Measurements from ENCODE around the gene LCOR. TPM values are rescaled to one million over a fixed set of nuclear protein-coding genes. Genes with fewer than 3 reads are reported as not detected.

LCOR gene
- total and polyA plus RNA-seq, 9 of the 15 experiments (the other 6 are each of a cell fraction or from before 2014, with no cell fraction given): 3.6 to 25.2 (median 14.4) TPM

DNA sequence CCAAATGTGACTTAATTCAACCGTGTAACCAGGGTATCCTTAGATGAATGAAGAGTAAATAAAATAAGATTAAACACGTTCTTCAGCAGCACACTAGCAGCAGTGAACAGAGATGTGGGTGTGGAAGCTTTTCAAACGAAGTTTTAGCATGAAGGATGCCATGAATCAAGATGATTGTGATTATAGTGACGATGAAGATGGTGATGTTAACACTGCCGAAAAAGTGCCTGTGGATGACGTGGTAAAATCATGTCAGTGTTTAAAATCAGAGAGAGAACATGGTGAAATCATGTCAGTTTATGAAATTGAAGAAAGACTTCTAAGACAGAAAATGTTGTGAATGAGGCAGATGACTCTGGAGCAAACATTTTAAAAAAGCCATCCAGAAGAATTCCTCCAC lies 19.2 kb downstream of the LCOR start:
- WGBS (ENCODE audit: insufficient coverage, low coverage, missing lambda C conversion rate): 64% methylated on average over 4 of the region's 6 CpGs
- no peak overlapping the region for H2AFZ ChIP-seq (ENCODE audit: low read depth, low read length)
- no peak for FAIRE-seq
- H3K9ac ChIP-seq (ENCODE audit: insufficient read depth in 1 of 2, low read depth in 2 of 2, low read length in 2 of 2): no peak overlapping the region
- no TSS peak for BruUV-seq (replicated peaks)
- peaks cover 2% of the 10 kb centered on the region; the same call in 1 of the 3 replicates for H3K36me3 ChIP-seq (ENCODE audit: control insufficient read depth, insufficient read depth, low read length)
- H3K4me3 ChIP-seq: no peak overlapping the region
- H3K9me1 ChIP-seq (ENCODE audit: control insufficient read depth, insufficient read depth, low read length): no peaks in the 10 kb centered on the region
- DNase-seq (ENCODE audit: extremely low read depth in 1 of 4, low spot score in 3 of 4): no peak
- in situ Hi-C loops (cut with MboI) (no loop called here), intact Hi-C loops (cut with micrococcal nuclease) (no loop called here)
- no peak overlapping the region for H3K27ac ChIP-seq (ENCODE audit: extremely low read depth, low read depth, low read length)
- H3K79me2 ChIP-seq (ENCODE audit: control insufficient read depth, insufficient read depth, low read length): peaks cover 88% of the 10 kb centered on the region
- no peak overlapping the region for H3K4me2 ChIP-seq (ENCODE audit: insufficient read depth, low read length)
- POLR2A ChIA-PET: interaction anchor here (1.1 to 1.4 kb wide), 2 partner anchors 9 to 42 kb away, joined by 3 to 5 read pairs; no protein-coding TSS in a partner anchor
- TF ChIP-seq ARNT (IDR thresholded peaks at IDR 0.05): no peak
- TF ChIP-seq, protein P1, sequence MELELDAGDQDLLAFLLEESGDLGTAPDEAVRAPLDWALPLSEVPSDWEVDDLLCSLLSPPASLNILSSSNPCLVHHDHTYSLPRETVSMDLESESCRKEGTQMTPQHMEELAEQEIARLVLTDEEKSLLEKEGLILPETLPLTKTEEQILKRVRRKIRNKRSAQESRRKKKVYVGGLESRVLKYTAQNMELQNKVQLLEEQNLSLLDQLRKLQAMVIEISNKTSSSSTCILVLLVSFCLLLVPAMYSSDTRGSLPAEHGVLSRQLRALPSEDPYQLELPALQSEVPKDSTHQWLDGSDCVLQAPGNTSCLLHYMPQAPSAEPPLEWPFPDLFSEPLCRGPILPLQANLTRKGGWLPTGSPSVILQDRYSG (tag; conservative IDR thresholded peaks at IDR 0.05; ENCODE audit: low read depth): no peak
- no peak for TF ChIP-seq BHLHE40 (IDR thresholded peaks at IDR 0.05; ENCODE audit: low read length)
- TF ChIP-seq ESRRA (IDR thresholded peaks at IDR 0.05; ENCODE audit: borderline replicate concordance, low read depth): no peak
- TF ChIP-seq KLF10 (CRISPR knock-in tag; IDR thresholded peaks at IDR 0.05): no peak
- TF ChIP-seq PTTG1 (tag; IDR thresholded peaks at IDR 0.05; ENCODE audit: low read depth): no peak
- no peak for TF ChIP-seq ZNF134 (CRISPR knock-in tag; conservative IDR thresholded peaks at IDR 0.05)
- no peak for TF ChIP-seq CEBPG (CRISPR knock-in tag; IDR thresholded peaks at IDR 0.05)
- no peak for TF ChIP-seq CEBPG (tag; conservative IDR thresholded peaks at IDR 0.05 in 1 of 2, IDR thresholded peaks at IDR 0.05 in 1 of 2)
- no peak for TF ChIP-seq NR2F6 (CRISPR knock-in tag; IDR thresholded peaks at IDR 0.05)
- no peak for TF ChIP-seq ZNF589 (CRISPR knock-in tag; IDR thresholded peaks at IDR 0.05; ENCODE audit: low read depth)
- no peak for TF ChIP-seq POLR2H (tag; IDR thresholded peaks at IDR 0.05; ENCODE audit: low read depth)
- no peak for TF ChIP-seq GATA2 (CRISPR knock-in tag; IDR thresholded peaks at IDR 0.05)
- TF ChIP-seq GATAD2A (IDR thresholded peaks at IDR 0.05): no peak
- no peak for TF ChIP-seq HEY1 (CRISPR knock-in tag; IDR thresholded peaks at IDR 0.05; ENCODE audit: borderline replicate concordance)
- TF ChIP-seq, protein P2, sequence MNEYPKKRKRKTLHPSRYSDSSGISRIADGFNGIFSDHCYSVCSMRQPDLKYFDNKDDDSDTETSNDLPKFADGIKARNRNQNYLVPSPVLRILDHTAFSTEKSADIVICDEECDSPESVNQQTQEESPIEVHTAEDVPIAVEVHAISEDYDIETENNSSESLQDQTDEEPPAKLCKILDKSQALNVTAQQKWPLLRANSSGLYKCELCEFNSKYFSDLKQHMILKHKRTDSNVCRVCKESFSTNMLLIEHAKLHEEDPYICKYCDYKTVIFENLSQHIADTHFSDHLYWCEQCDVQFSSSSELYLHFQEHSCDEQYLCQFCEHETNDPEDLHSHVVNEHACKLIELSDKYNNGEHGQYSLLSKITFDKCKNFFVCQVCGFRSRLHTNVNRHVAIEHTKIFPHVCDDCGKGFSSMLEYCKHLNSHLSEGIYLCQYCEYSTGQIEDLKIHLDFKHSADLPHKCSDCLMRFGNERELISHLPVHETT (CRISPR knock-in tag; conservative IDR thresholded peaks at IDR 0.05 in 1 of 2, IDR thresholded peaks at IDR 0.05 in 1 of 2): no peak
- no peak for TF ChIP-seq ERF (CRISPR knock-in tag; IDR thresholded peaks at IDR 0.05)
- no peak for TF ChIP-seq NR4A1 (CRISPR knock-in tag; IDR thresholded peaks at IDR 0.05)
- no peak for TF ChIP-seq NR4A1 (tag; IDR thresholded peaks at IDR 0.05)
- TF ChIP-seq XRCC3 (IDR thresholded peaks at IDR 0.05): no peak
- no peak for TF ChIP-seq HNRNPLL (IDR thresholded peaks at IDR 0.05; ENCODE audit: low read depth, low read length, poor library complexity, severe bottlenecking)
- ATAC-seq: no peak
- H3K27me3 ChIP-seq (ENCODE audit: control insufficient read depth in 2 of 2, insufficient read depth in 2 of 2, low read length in 2 of 2): no peaks in the 10 kb centered on the region
- no peaks in the 10 kb centered on the region; the same call in 1 of the 2 replicates for H4K20me1 ChIP-seq (replicated peaks; ENCODE audit: control insufficient read depth, insufficient read depth, low read length)
- no peaks in the 10 kb centered on the region; a peak in 1 of 5 replicates for H3K4me1 ChIP-seq (replicated peaks in 1 of 2; ENCODE audit: control insufficient read depth in 2 of 2, insufficient read depth in 2 of 2, low read length in 2 of 2)
- CTCF ChIA-PET (ENCODE audit: low intra/inter-chr PET ratio): no interaction called here
- no peaks in the 10 kb centered on the region for H3K9me3 ChIP-seq (replicated peaks; ENCODE audit: control insufficient read depth, insufficient read depth, low read depth, low read length)
